CD1c-positive myeloid dendritic cell (primary cell): ENCODE results near the gene UTS2B.
"Not testable (repeated sequence)": the region's sequence is repeated elsewhere in the genome, so short reads cannot be mapped to it uniquely, and the experiment has no call there.

Experiments used
- DNase-seq: peaks from one replicate; pipeline ENCODE4 v3.0.0-alpha.2; 2016; ENCODE audit errors: extremely low spot score

UTS2B gene

GRCh38 chr3:191280111-191280510, 50.2 kb downstream of the UTS2B start:
- DNase-seq, result no peak

DNA sequence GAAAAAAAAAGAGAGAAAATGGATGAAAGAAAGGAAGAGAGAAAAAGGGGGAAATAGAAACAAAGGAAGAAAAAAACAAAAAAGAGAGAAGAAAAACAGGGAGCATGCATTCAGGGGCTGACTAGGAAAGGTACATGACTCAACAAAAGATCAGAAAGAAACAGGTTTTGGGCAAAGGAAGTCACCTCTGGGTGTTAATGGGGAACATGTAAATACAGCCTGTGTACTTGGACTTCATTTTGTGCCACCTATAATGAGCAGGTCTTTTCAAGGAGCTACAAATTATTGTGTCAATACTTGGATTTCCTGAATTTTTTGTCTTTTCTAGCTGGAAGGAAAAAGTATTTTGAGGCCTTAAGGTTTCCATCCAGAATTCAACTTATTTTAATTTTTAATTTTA, 54.6 kb downstream of the UTS2B start:
- no peak for DNase-seq

- DNase-seq, result not testable (repeated sequence)
Observed at GRCh38 chr3:191275244-191275643, 55.1 kb downstream of the UTS2B start.

DNA sequence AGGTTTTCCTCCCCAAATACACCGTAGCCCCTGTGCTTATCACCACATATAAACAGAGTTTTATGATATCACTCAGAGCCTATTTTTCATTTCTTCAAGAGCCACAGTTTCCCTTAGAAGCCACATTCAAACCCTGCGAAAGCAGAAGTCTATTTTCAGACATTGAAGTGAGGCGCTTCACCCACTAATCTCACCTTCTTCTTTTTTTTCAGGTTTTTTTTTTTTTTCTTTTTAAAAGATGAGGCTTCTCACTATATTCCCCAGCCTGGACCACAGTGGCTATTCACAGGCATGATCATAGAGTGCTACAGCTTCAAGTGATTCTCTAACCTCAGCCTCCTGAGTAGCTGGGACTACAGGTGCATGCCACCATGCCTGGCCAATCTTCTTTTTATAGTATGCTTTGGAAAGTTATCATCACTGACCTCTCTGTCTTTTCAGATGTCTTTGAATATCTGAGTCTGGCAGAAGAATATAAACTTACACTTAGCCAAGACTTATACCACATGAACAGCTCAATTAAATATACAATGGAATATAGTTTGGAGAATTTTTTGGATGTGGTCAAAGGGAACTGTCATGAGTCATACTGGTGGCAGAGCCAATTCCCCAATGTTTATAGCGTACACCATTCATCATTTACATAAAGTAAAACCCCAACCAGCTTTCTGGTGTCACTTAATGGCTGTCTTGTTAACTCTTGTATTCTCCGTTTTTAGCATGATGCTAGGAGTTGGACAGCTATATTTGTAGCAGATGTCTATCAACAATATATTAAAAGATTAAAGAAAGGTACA, 60.8 kb downstream of the UTS2B start:
- no peak for DNase-seq

GRCh38 chr3:191268737-191269136, 61.6 kb downstream of the UTS2B start:
- DNase-seq, result no peak

DNA sequence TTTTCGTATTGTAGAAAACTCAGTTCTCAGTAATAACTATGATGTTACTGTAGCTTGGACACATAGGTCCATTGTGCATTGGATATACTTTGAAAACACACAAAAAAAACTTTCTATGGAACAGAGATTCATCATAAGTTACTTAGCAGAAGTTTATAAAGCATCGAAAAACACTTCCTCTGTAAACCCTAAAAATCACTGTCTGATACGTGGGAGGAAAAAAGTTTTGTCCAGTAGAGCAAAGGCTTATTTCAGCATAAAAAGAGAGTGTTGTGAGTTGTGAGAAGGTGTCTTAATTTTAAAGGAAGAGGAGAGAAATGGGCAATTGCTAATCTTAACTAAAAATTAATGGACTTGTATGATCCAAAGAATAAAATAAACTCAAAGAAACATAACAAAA, 66.5 kb downstream of the UTS2B start:
- peak; percentile 63 for DNase-seq

- DNase-seq, result no peak
Observed at GRCh38 chr3:191263365-191263764, 67.0 kb downstream of the UTS2B start.

GRCh38 chr3:191262650-191263049, 67.7 kb downstream of the UTS2B start:
- no peak for DNase-seq

GRCh38 chr3:191261304-191261638, 69.1 kb downstream of the UTS2B start:
- DNase-seq, result no peak

DNA sequence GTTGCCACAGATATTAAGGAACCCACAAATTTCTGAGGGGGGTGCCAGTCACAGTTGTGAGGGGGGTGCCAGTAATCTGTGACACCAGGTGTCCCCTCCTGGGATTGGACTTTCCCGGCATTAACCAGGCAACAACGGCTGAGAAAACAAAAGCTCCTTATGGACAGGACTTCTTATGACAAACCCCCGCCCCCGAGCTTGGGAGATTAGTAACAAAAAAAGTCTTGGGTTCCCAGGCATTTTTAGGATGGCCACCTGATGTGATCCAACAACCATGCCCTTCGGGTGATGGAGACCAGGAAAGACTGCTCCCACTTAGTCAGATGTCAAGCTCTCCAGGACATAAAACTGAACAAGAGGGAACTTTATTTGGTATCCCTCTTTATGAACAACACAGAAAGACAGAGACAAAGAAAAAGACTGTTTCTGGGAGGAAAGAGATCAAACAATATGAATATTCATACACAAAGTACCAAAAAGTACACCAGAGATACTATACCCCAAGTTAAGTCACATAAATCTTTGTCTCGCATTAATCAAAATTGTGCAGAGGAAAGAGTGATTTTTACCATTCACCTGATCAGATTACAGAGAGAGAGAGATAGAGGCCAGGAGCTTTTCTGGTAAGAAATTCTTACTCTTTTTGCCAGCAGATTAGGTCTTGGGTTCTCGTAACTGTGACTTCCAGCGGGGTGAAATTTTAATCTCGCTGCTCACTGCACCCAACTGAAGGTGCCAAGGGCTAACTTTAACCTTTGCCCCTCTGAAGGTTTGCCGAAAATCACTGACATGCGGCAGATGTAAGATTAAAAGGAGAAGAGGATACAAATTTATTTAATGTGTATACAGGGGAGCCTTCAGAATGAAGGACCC, 69.7 kb downstream of the UTS2B start:
- no peak for DNase-seq

GRCh38 chr3:191259486-191259885, 70.8 kb downstream of the UTS2B start:
- no peak for DNase-seq

DNA sequence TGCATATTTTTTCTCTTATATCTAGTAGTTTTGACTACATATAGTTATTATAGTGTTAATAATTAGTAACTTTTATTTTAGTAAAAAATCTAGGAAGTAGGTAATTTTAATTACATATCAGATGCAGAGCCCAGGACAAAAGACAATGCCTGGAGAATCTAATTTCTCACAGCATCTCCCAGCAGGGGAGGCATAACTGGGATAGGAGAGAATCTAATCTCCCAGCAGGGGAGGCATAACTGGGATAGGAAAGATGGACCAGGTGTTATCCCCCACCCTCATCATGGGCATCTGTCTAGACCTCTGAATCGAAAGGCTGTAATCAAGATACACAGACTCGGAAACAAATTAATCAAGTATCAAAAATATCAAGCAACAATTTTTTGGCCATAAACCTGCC, 73.0 kb downstream of the UTS2B start:
- DNase-seq, result no peak

- DNase-seq, result no peak
Observed at GRCh38 chr3:191256405-191256804, 73.9 kb downstream of the UTS2B start.

GRCh38 chr3:191255156-191255555, 75.2 kb downstream of the UTS2B start:
- no peak for DNase-seq

- no peak for DNase-seq
Observed at GRCh38 chr3:191254098-191254873, 76.0 kb downstream of the UTS2B start.

GRCh38 chr3:191253089-191253799, 77.1 kb downstream of the UTS2B start:
- DNase-seq, result no peak

DNA sequence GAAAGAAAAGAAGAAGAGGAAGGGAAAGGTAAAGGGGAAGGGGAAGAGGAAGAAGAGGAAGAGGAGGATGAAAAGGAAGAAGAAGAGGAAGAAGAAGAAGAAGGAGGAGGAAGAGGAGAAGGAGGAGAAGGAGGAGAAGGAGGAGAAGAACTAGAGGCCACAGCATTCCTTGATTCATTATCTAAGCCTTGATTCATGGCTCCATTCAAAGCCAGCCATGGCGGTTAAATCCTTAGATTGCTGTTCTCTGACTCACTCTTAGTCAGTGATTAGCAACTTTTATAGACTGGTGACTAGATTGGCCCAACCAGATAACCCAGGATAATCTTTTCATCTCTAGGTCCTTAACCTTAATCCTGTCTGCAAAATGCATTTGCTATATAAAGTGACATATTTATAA, 83.7 kb downstream of the UTS2B start:
- no peak for DNase-seq

DNA sequence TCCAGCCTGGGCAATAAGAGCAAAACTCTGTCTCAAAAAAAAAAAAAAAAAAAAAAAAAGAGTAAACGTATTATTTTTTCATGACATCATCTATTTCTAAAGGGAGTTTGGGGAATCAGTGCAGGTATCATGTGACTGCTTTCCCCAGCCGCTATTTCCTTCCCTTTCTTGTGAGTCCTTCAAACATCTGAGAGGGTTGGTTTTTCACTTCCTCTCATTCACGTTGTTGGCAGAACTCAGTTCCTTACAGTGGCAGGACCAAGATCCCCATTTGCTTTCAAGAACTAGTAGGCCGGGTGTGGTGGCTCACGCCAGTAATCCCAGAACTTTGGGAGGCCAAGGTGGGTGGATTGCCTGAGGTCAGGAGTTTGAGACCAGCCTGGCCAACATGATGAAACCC, 84.3 kb downstream of the UTS2B start:
- DNase-seq, result peak; percentile 94

DNA sequence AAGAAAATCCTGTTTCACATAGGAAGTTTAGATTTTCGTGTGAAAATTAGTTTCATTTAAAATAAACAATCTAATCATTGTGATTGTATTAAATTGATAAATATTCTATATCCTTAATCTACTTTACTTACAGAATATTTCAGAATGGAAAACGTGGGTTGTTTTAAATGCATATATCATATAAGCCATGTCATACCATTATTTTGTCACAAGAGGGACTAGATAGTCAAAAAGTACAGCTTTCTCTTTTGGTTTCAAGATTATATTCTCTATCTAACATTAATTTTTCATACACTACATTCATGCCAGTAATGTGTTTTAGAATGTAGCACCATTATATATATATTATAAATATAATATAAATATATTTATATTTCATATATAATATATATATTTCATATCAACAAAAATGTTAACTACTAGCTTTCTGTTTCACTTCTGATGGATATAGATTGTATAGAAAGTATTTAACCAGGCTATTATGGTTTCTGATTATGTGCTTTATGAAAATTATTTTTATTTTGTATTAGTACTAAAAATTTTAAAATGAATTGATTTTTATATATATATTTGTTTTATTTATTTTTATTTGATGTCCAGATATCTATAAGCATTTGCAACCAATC, 86.0 kb downstream of the UTS2B start:
- DNase-seq, result peak; percentile 46

- no peak for DNase-seq
Observed at GRCh38 chr3:191240486-191240885, 89.8 kb downstream of the UTS2B start.

DNA sequence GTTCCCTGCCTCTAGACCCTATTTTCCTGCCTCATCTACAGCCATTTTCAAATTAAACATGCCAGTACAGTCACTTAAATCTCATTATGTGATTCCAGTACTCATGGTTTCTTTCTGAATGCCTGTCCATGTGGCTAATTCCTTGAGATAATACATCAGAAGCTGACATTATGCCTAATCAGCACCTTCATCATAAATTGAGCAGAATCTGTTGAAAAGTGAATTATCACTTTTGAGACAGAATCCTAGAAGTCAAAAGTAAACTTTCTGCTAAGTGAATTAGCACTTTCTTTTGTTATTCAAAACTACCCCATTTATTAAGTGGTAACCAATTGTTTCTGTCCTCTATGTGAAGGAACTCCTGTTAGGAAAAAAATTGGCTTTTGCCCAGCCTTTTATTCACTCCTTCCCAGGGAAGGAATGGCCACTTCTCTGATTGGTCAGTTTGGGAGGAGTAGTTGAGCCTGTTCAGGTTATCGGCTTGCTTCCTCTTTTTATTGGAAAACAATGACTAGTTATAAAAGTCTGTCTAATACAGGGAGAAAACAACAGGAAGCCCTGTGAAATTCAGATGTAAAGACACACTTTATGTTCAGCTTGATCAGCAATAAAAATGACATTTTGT, 90.8 kb downstream of the UTS2B start:
- peak; percentile 56 for DNase-seq
